IPS-18c (cell line): Measurements from ENCODE around the gene LMOD1.

Experiments
- H3K4me3 ChIP-seq: 2 replicates; pipeline ENCODE4 v1.7.0; 2013; ENCODE audit warnings: low read depth, mild to moderate bottlenecking, low read length, moderate library complexity; ENCODE audit not compliant: insufficient read depth
- H3K9me3 ChIP-seq: one replicate; pipeline ENCODE4 v1.6.1; 2013; ENCODE audit warnings: mild to moderate bottlenecking, low read length, moderate library complexity; ENCODE audit not compliant: control insufficient read depth, insufficient read depth

LMOD1 gene

GRCh38 chr1:201888282-201889089, 57.9 kb downstream of the LMOD1 start, which contains the start of gene SHISA4:
TSS of gene SHISA4 (plus strand) at chr1:201888898. CDS start at chr1:201888995, 97 bp downstream.
- Histone ChIP-seq H3K9me3 (no peaks in the 10 kb centered on the region), H3K4me3 (peak within 1 kb of the TSS; percentile 67)

GRCh38 chr1:201887116-201887866, 59.1 kb downstream of the LMOD1 start:
- Histone ChIP-seq H3K4me3 (no peak overlapping the region), H3K9me3 (no peaks in the 10 kb centered on the region)

GRCh38 chr1:201886103-201886885, 60.1 kb downstream of the LMOD1 start:
- Histone ChIP-seq H3K4me3 (no peak overlapping the region), H3K9me3 (no peaks in the 10 kb centered on the region)

- no peak overlapping the region for H3K4me3 ChIP-seq
- no peaks in the 10 kb centered on the region for H3K9me3 ChIP-seq
Measured at GRCh38 chr1:201885531-201886075, 60.7 kb downstream of the LMOD1 start.

- Histone ChIP-seq H3K9me3 (no peaks in the 10 kb centered on the region), H3K4me3 (no peak overlapping the region)
Measured at GRCh38 chr1:201884425-201884824, 61.9 kb downstream of the LMOD1 start.

GRCh38 chr1:201883786-201884185, 62.6 kb downstream of the LMOD1 start:
- Histone ChIP-seq H3K9me3 (no peaks in the 10 kb centered on the region), H3K4me3 (no peak overlapping the region)

GRCh38 chr1:201883266-201883665, 63.1 kb downstream of the LMOD1 start:
- no peak overlapping the region for H3K4me3 ChIP-seq
- no peaks in the 10 kb centered on the region for H3K9me3 ChIP-seq

GRCh38 chr1:201882665-201883132, 63.6 kb downstream of the LMOD1 start:
- no peaks in the 10 kb centered on the region for H3K9me3 ChIP-seq
- H3K4me3 ChIP-seq: no peak overlapping the region

- Histone ChIP-seq H3K4me3 (no peak overlapping the region), H3K9me3 (no peaks in the 10 kb centered on the region)
Measured at GRCh38 chr1:201881617-201882016, 64.7 kb downstream of the LMOD1 start.

GRCh38 chr1:201880928-201881571, 65.3 kb downstream of the LMOD1 start:
- H3K9me3 ChIP-seq: no peaks in the 10 kb centered on the region

GRCh38 chr1:201877877-201878401, 68.4 kb downstream of the LMOD1 start:
- H3K4me3 ChIP-seq: no peak overlapping the region

More at GRCh38 chr1:201880928-201881571, 65.3 kb downstream of the LMOD1 start:
- no peak overlapping the region for H3K4me3 ChIP-seq

GRCh38 chr1:201876148-201876818, 70.1 kb downstream of the LMOD1 start:
- H3K4me3 ChIP-seq: no peak overlapping the region
- H3K9me3 ChIP-seq: no peaks in the 10 kb centered on the region

More at GRCh38 chr1:201877877-201878401, 68.4 kb downstream of the LMOD1 start:
- no peaks in the 10 kb centered on the region for H3K9me3 ChIP-seq

GRCh38 chr1:201874672-201875071, 71.7 kb downstream of the LMOD1 start:
- H3K9me3 ChIP-seq: no peaks in the 10 kb centered on the region
- no peak overlapping the region for H3K4me3 ChIP-seq

GRCh38 chr1:201870397-201870796, 76.0 kb downstream of the LMOD1 start:
- H3K4me3 ChIP-seq: no peak overlapping the region

GRCh38 chr1:201861448-201861847, 84.9 kb downstream of the LMOD1 start:
- Histone ChIP-seq H3K9me3 (no peaks in the 10 kb centered on the region), H3K4me3 (no peak overlapping the region)

More at GRCh38 chr1:201870397-201870796, 76.0 kb downstream of the LMOD1 start:
- no peaks in the 10 kb centered on the region for H3K9me3 ChIP-seq

GRCh38 chr1:201859424-201859823, 86.9 kb downstream of the LMOD1 start:
- H3K4me3 ChIP-seq: no peak overlapping the region
- no peaks in the 10 kb centered on the region for H3K9me3 ChIP-seq
